GM23338 (cell line): Measurements from ENCODE around the gene XKR7. TPM values are rescaled to one million over a fixed set of nuclear protein-coding genes. Genes with fewer than 3 reads are reported as not detected.

Experiments
- ATAC-seq: fragments of 200-7000 bp; cut with Tn5 transposase; 3 replicates; pipeline ENCODE4 v1.9.1; 2020
- DNase-seq: peaks from one replicate; pipeline ENCODE4 v3.0.0-alpha.2; 2015; ENCODE audit warnings: low spot score
- H2AFZ ChIP-seq: fragments of 200-600 bp; sonication (generic); 2 replicates; pipeline ENCODE4 v1.8.0; 2016; ENCODE audit warnings: antibody characterized with exemption, mild to moderate bottlenecking, moderate library complexity
- H3F3A ChIP-seq: fragments of 200-600 bp; sonication (generic); replicated peaks from 2 replicates; pipeline ENCODE4 v1.8.0; 2017; ENCODE audit warnings: antibody characterized with exemption, mixed run types, low read depth
- H3K27ac ChIP-seq: fragments of 200-600 bp; sonication (generic); 2 replicates; pipeline ENCODE4 v1.6.1; 2016; ENCODE audit warnings: low read depth
- H3K27me3 ChIP-seq: fragments of 200-600 bp; sonication (generic); 2 replicates; pipeline ENCODE4 v1.8.0; 2016; ENCODE audit warnings: mild to moderate bottlenecking, mixed run types, moderate library complexity; ENCODE audit not compliant: insufficient read depth
- H3K36me3 ChIP-seq: fragments of 200-600 bp; sonication (generic); 2 replicates; pipeline ENCODE4 v1.8.0; 2016; ENCODE audit warnings: mild to moderate bottlenecking; ENCODE audit not compliant: insufficient read depth
- H3K4me1 ChIP-seq: fragments of 200-600 bp; sonication (generic); 2 replicates; pipeline ENCODE4 v1.8.0; 2016; ENCODE audit warnings: mild to moderate bottlenecking, moderate library complexity; ENCODE audit not compliant: insufficient read depth
- H3K4me2 ChIP-seq: fragments of 200-600 bp; sonication (generic); 2 replicates; pipeline ENCODE4 v1.7.1; 2017; ENCODE audit warnings: mixed run types
- H3K4me3 ChIP-seq: fragments of 200-600 bp; sonication (generic); 2 replicates; pipeline ENCODE4 v1.6.1; 2016; ENCODE audit warnings: mixed run types
- H3K79me2 ChIP-seq: fragments of 200-600 bp; sonication (generic); replicated peaks from 2 replicates; pipeline ENCODE4 v1.8.0; 2017; ENCODE audit warnings: mild to moderate bottlenecking; ENCODE audit not compliant: insufficient read depth
- H3K9me2 ChIP-seq: fragments of 200-600 bp; sonication (generic); 2 replicates; pipeline ENCODE4 v1.8.0; 2017; ENCODE audit not compliant: insufficient read depth
- H4K20me1 ChIP-seq: fragments of 200-600 bp; sonication (generic); replicated peaks from 2 replicates; pipeline ENCODE4 v1.8.0; 2017; ENCODE audit warnings: mild to moderate bottlenecking; ENCODE audit not compliant: insufficient read depth
- H3K27ac Mint-ChIP-seq: 2 replicates; pipeline ENCODE4 v1.8.0; 2020; ENCODE audit warnings: inconsistent platforms, mild to moderate bottlenecking, moderate library complexity, mixed read lengths
- H3K27me3 Mint-ChIP-seq: 3 replicates; pipeline ENCODE4 v1.8.0; 2022; ENCODE audit warnings: low read depth, mild to moderate bottlenecking, moderate library complexity, mixed read lengths, inconsistent platforms; ENCODE audit not compliant: insufficient read depth, poor library complexity
- H3K36me3 Mint-ChIP-seq: 3 replicates; pipeline ENCODE4 v1.8.0; 2021; ENCODE audit warnings: low read depth, mild to moderate bottlenecking, inconsistent platforms, moderate library complexity, mixed read lengths
- H3K4me1 Mint-ChIP-seq: 3 replicates; pipeline ENCODE4 v1.8.0; 2020; ENCODE audit warnings: mild to moderate bottlenecking, inconsistent platforms, mixed read lengths
- H3K4me3 Mint-ChIP-seq: 3 replicates; pipeline ENCODE4 v1.8.0; 2021; ENCODE audit warnings: moderate library complexity, mild to moderate bottlenecking, inconsistent platforms, mixed read lengths
- H3K9me3 Mint-ChIP-seq: 3 replicates; pipeline ENCODE4 v1.8.0; 2020; ENCODE audit warnings: moderate library complexity, mild to moderate bottlenecking, inconsistent platforms, mixed read lengths
- CREB1 ChIP-seq: fragments of 250-450 bp; sonication (Bioruptor Pico); IDR thresholded peaks from 2 replicates; pipeline ENCODE4 v1.5.0; 2020; ENCODE audit warnings: low read depth, mild to moderate bottlenecking, moderate library complexity
- EZH2 ChIP-seq: fragments of 200-600 bp; sonication (generic); IDR thresholded peaks from one replicate; pipeline ENCODE4 v1.8.0; 2017; ENCODE audit warnings: antibody characterized with exemption, mild to moderate bottlenecking, low read depth; ENCODE audit not compliant: unreplicated experiment
- EZH2phosphoT487 ChIP-seq: fragments of 200-600 bp; sonication (generic); IDR thresholded peaks from one replicate; pipeline ENCODE4 v1.8.1; 2018; ENCODE audit warnings: antibody characterized with exemption; ENCODE audit not compliant: unreplicated experiment
- JUNB ChIP-seq: IDR thresholded peaks from one replicate; pipeline ENCODE4 v1.6.1; 2016; ENCODE audit warnings: antibody characterized with exemption; ENCODE audit not compliant: unreplicated experiment
- POLR2AphosphoS5 ChIP-seq: IDR thresholded peaks from 2 replicates; pipeline ENCODE4 v1.6.1; 2016; ENCODE audit warnings: antibody characterized with exemption, low read depth
- STAT1 ChIP-seq: IDR thresholded peaks from one replicate; pipeline ENCODE4 v1.6.1; 2016; ENCODE audit warnings: antibody characterized with exemption; ENCODE audit not compliant: unreplicated experiment
- ZNF331 ChIP-seq: fragments of 250-450 bp; sonication (Bioruptor Pico); IDR thresholded peaks from 2 replicates; pipeline ENCODE4 v1.5.0; 2020; ENCODE audit warnings: low read depth, mild to moderate bottlenecking, moderate library complexity
- polyA plus RNA-seq: library from polyadenylated mRNA; unstranded; fragments of >200 nt; fragmentation: Nextera tagmentation; extraction: Ambion mirVana; gene quantifications from 2 replicates; pipeline ENCODE4 v1.2.1, GENCODE V29; 2016
- total RNA-seq: library from RNA; depleted of rRNA; stranded (reverse); fragments of >200 nt; shearing (Covaris generic); gene quantifications from 2 replicates; pipeline ENCODE4 v1.2.3, GENCODE V29; 2014
- TF ChIP-seq, protein P1 (sequence below): fragments of 250-450 bp; sonication (Bioruptor Pico); IDR thresholded peaks from 2 replicates; pipeline ENCODE4 v1.5.0; 2020; ENCODE audit warnings: mild to moderate bottlenecking, moderate library complexity
- TF ChIP-seq, protein P2 (sequence below): IDR thresholded peaks from one replicate; pipeline ENCODE4 v1.6.1; 2018; ENCODE audit warnings: antibody characterized with exemption; ENCODE audit not compliant: unreplicated experiment
- TF ChIP-seq, protein P3 (sequence below), 2 experiments: fragments of 200-600 bp in 1 of 2; sonication (generic) in 1 of 2; conservative IDR thresholded peaks; 2 replicates each; pipeline versions ENCODE4 v1.5.1 to v1.6.1; 2016 to 2017; ENCODE audit warnings: antibody characterized with exemption in 2 of 2, low read depth in 2 of 2, mild to moderate bottlenecking in 2 of 2, moderate library complexity in 1 of 2

The XKR7 gene
- total and polyA plus RNA-seq, 2 experiments from 2014 or later, result 0.61 to 3.9 TPM

DNA sequence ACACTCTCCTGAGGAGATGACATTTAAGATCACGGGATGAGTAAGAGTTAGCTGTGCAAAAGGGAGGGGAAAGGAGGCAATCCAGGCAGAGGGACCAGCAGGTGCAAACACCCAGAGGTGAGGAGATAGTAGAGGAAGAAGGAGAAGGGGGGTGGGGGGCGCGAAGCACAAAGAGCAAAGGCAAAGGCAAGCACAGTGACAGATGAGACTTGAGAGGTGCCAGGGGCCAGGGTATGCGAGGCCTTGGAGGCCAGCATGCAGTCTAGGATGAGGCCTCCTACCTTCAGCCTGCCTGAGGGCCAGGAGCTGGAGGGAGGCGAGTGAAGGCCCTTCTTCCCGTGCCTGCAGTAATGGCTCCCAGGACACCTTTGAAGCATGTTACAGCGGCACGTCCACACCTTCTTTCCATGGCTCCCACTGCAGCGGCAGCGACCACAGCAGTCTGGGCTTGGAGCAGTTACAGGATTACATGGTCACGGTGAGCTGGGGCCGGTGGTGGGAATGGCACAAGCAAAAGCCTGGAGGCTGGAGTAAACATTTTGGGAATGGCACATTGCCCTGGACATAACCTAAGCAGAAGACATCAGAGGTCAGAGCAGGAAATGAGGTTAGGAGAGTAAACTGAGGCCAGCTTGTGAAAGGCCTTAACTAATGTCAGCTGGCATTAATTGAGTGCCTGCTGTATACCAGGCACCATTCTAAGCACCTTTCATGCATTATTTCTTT, 60.9 kb downstream of the XKR7 start:
- no peaks in the 10 kb centered on the region for H3K36me3 ChIP-seq
- TF ChIP-seq CREB1 (no peak), STAT1 (no peak), EZH2phosphoT487 (no peak), JUNB (no peak), EZH2 (no peak), POLR2AphosphoS5 (no peak), ZNF331 (CRISPR knock-in tag) (no peak)
- TF ChIP-seq, protein P1, sequence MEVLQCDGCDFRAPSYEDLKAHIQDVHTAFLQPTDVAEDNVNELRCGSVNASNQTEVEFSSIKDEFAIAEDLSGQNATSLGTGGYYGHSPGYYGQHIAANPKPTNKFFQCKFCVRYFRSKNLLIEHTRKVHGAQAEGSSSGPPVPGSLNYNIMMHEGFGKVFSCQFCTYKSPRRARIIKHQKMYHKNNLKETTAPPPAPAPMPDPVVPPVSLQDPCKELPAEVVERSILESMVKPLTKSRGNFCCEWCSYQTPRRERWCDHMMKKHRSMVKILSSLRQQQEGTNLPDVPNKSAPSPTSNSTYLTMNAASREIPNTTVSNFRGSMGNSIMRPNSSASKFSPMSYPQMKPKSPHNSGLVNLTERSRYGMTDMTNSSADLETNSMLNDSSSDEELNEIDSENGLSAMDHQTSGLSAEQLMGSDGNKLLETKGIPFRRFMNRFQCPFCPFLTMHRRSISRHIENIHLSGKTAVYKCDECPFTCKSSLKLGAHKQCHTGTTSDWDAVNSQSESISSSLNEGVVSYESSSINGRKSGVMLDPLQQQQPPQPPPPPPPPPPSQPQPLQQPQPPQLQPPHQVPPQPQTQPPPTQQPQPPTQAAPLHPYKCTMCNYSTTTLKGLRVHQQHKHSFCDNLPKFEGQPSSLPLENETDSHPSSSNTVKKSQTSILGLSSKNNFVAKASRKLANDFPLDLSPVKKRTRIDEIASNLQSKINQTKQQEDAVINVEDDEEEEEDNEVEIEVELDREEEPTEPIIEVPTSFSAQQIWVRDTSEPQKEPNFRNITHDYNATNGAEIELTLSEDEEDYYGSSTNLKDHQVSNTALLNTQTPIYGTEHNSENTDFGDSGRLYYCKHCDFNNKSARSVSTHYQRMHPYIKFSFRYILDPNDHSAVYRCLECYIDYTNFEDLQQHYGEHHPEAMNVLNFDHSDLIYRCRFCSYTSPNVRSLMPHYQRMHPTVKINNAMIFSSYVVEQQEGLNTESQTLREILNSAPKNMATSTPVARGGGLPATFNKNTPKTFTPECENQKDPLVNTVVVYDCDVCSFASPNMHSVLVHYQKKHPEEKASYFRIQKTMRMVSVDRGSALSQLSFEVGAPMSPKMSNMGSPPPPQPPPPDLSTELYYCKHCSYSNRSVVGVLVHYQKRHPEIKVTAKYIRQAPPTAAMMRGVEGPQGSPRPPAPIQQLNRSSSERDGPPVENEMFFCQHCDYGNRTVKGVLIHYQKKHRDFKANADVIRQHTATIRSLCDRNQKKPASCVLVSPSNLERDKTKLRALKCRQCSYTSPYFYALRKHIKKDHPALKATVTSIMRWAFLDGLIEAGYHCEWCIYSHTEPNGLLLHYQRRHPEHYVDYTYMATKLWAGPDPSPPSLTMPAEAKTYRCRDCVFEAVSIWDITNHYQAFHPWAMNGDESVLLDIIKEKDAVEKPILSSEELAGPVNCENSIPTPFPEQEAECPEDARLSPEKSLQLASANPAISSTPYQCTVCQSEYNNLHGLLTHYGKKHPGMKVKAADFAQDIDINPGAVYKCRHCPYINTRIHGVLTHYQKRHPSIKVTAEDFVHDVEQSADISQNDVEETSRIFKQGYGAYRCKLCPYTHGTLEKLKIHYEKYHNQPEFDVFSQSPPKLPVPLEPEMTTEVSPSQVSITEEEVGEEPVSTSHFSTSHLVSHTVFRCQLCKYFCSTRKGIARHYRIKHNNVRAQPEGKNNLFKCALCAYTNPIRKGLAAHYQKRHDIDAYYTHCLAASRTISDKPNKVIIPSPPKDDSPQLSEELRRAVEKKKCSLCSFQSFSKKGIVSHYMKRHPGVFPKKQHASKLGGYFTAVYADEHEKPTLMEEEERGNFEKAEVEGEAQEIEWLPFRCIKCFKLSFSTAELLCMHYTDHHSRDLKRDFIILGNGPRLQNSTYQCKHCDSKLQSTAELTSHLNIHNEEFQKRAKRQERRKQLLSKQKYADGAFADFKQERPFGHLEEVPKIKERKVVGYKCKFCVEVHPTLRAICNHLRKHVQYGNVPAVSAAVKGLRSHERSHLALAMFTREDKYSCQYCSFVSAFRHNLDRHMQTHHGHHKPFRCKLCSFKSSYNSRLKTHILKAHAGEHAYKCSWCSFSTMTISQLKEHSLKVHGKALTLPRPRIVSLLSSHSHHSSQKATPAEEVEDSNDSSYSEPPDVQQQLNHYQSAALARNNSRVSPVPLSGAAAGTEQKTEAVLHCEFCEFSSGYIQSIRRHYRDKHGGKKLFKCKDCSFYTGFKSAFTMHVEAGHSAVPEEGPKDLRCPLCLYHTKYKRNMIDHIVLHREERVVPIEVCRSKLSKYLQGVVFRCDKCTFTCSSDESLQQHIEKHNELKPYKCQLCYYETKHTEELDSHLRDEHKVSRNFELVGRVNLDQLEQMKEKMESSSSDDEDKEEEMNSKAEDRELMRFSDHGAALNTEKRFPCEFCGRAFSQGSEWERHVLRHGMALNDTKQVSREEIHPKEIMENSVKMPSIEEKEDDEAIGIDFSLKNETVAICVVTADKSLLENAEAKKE (CRISPR knock-in tag), result no peak
- TF ChIP-seq, protein P2, sequence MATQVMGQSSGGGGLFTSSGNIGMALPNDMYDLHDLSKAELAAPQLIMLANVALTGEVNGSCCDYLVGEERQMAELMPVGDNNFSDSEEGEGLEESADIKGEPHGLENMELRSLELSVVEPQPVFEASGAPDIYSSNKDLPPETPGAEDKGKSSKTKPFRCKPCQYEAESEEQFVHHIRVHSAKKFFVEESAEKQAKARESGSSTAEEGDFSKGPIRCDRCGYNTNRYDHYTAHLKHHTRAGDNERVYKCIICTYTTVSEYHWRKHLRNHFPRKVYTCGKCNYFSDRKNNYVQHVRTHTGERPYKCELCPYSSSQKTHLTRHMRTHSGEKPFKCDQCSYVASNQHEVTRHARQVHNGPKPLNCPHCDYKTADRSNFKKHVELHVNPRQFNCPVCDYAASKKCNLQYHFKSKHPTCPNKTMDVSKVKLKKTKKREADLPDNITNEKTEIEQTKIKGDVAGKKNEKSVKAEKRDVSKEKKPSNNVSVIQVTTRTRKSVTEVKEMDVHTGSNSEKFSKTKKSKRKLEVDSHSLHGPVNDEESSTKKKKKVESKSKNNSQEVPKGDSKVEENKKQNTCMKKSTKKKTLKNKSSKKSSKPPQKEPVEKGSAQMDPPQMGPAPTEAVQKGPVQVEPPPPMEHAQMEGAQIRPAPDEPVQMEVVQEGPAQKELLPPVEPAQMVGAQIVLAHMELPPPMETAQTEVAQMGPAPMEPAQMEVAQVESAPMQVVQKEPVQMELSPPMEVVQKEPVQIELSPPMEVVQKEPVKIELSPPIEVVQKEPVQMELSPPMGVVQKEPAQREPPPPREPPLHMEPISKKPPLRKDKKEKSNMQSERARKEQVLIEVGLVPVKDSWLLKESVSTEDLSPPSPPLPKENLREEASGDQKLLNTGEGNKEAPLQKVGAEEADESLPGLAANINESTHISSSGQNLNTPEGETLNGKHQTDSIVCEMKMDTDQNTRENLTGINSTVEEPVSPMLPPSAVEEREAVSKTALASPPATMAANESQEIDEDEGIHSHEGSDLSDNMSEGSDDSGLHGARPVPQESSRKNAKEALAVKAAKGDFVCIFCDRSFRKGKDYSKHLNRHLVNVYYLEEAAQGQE, result no peak
- TF ChIP-seq, protein P3, sequence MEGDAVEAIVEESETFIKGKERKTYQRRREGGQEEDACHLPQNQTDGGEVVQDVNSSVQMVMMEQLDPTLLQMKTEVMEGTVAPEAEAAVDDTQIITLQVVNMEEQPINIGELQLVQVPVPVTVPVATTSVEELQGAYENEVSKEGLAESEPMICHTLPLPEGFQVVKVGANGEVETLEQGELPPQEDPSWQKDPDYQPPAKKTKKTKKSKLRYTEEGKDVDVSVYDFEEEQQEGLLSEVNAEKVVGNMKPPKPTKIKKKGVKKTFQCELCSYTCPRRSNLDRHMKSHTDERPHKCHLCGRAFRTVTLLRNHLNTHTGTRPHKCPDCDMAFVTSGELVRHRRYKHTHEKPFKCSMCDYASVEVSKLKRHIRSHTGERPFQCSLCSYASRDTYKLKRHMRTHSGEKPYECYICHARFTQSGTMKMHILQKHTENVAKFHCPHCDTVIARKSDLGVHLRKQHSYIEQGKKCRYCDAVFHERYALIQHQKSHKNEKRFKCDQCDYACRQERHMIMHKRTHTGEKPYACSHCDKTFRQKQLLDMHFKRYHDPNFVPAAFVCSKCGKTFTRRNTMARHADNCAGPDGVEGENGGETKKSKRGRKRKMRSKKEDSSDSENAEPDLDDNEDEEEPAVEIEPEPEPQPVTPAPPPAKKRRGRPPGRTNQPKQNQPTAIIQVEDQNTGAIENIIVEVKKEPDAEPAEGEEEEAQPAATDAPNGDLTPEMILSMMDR (conservative IDR thresholded peaks at IDR 0.05; ENCODE audit: low read depth in 2 of 2), result no peak
- Mint-ChIP-seq H3K36me3 (peaks cover 15% of the 10 kb centered on the region), H3K9me3 (peaks cover 13% of the 10 kb centered on the region), H3K27ac (no peak overlapping the region), H3K4me3 (no peak overlapping the region), H3K27me3 (peaks cover 5% of the 10 kb centered on the region), H3K4me1 (peaks cover 9% of the 10 kb centered on the region; the same call in 2 of the 3 replicates)
- H4K20me1 ChIP-seq, result peaks cover 10% of the 10 kb centered on the region; the same call in 1 of the 2 replicates
- no peak overlapping the region for H3K27ac ChIP-seq
- H3K4me3 ChIP-seq, result no peak overlapping the region
- H3K79me2 ChIP-seq, result no peaks in the 10 kb centered on the region
- no peaks in the 10 kb centered on the region for H3K9me2 ChIP-seq
- H2AFZ ChIP-seq, result no peak overlapping the region
- H3K4me1 ChIP-seq, result peaks cover 6% of the 10 kb centered on the region
- ATAC-seq (peak; percentile 7; the same call in 2 of the 3 replicates), DNase-seq (peak; percentile 62)
- H3K27me3 ChIP-seq, result peaks cover 13% of the 10 kb centered on the region
- H3K4me2 ChIP-seq, result no peak overlapping the region
- H3F3A ChIP-seq, result peaks cover 13% of the 10 kb centered on the region
